IMR-90 (cell line): Measurements from ENCODE around the gene RIC8B. TPM values are rescaled to one million over a fixed set of nuclear protein-coding genes. Genes with fewer than 3 reads are reported as not detected.
A peak's percentile ranks its signal among the peaks of the same experiment; 100 is the strongest.

ENCODE experiments used
- ATAC-seq: fragments of 200-7000 bp; cut with Tn5 transposase; 2 replicates; pipeline ENCODE4 v1.9.1; 2020; ENCODE audit warnings: low read depth, mild to moderate bottlenecking, moderate library complexity
- BruUV-seq: library from RNA; stranded (reverse); fragments of 400-500 nt; replicated peaks from 2 replicates; lab custom pipeline; 2021; lab: Mats Ljungman, UMichigan
- CTCF ChIA-PET: fragments of 300-600 bp; formaldehyde crosslinking; extraction: SDS; loops from one replicate; lab custom pipeline; 2021; ENCODE audit warnings: antibody characterized with exemption; lab: Yijun Ruan, JAX
- POLR2A ChIA-PET: fragments of 300-600 bp; sonication (Branson Sonifier 250); formaldehyde crosslinking; loops from one replicate; lab custom pipeline; 2022; ENCODE audit warnings: antibody characterized with exemption; ENCODE audit not compliant: unreplicated experiment; lab: Charles Lee
- DNase-seq: peaks from one replicate; pipeline ENCODE4 v3.0.0; 2013
- H2AFZ ChIP-seq: replicated peaks from 2 replicates; pipeline ENCODE3; 2013; ENCODE audit warnings: low read length, mild to moderate bottlenecking; ENCODE audit not compliant: poor library complexity
- H2AK5ac ChIP-seq: 2 replicates; pipeline ENCODE4 v1.6.1; 2013; ENCODE audit warnings: low read depth, low read length, inconsistent platforms
- H2AK9ac ChIP-seq: replicated peaks from 2 replicates; pipeline ENCODE3; 2013; ENCODE audit warnings: mild to moderate bottlenecking, low read depth, low read length, moderate library complexity; ENCODE audit not compliant: poor library complexity
- H2BK120ac ChIP-seq: 2 replicates; pipeline ENCODE4 v1.6.1; 2013; ENCODE audit warnings: low read depth, low read length, inconsistent platforms
- H2BK15ac ChIP-seq: 3 replicates; pipeline ENCODE4 v1.6.1; 2013; ENCODE audit warnings: low read depth, low read length, inconsistent platforms
- H2BK20ac ChIP-seq: 2 replicates; pipeline ENCODE4 v1.6.1; 2013; ENCODE audit warnings: low read depth, mild to moderate bottlenecking, inconsistent platforms, low read length, moderate library complexity
- H2BK5ac ChIP-seq: 2 replicates; pipeline ENCODE4 v1.6.1; 2013; ENCODE audit warnings: mild to moderate bottlenecking, low read depth, low read length, inconsistent platforms; ENCODE audit not compliant: poor library complexity, severe bottlenecking
- H3K14ac ChIP-seq: replicated peaks from 2 replicates; pipeline ENCODE4 v1.6.1; 2013; ENCODE audit warnings: low read depth, low read length, inconsistent platforms
- H3K18ac ChIP-seq: 2 replicates; pipeline ENCODE4 v1.6.1; 2013; ENCODE audit warnings: low read depth, low read length, control low read depth
- H3K23ac ChIP-seq: 2 replicates; pipeline ENCODE4 v1.6.1; 2013; ENCODE audit warnings: low read depth, low read length, inconsistent platforms
- H3K27ac ChIP-seq: 2 replicates; pipeline ENCODE4 v1.5.1; 2013; ENCODE audit warnings: mild to moderate bottlenecking, control low read depth, low read length; ENCODE audit not compliant: insufficient read depth
- H3K27me3 ChIP-seq: 2 replicates; pipeline ENCODE4 v1.6.1; 2013; ENCODE audit warnings: low read length; ENCODE audit not compliant: control insufficient read depth, insufficient read depth
- H3K36me3 ChIP-seq: 2 replicates; pipeline ENCODE4 v1.6.1; 2013; ENCODE audit warnings: low read length, mixed read lengths; ENCODE audit not compliant: control insufficient read depth, insufficient read depth
- H3K4ac ChIP-seq: 2 replicates; pipeline ENCODE4 v1.6.1; 2013; ENCODE audit warnings: low read depth, low read length, inconsistent platforms
- H3K4me1 ChIP-seq: 2 replicates; pipeline ENCODE4 v1.6.1; 2013; ENCODE audit warnings: low read length, mixed read lengths; ENCODE audit not compliant: control insufficient read depth, insufficient read depth
- H3K4me2 ChIP-seq: 2 replicates; pipeline ENCODE4 v1.6.1; 2013; ENCODE audit warnings: low read depth, mild to moderate bottlenecking, control low read depth, low read length, moderate library complexity
- H3K4me3 ChIP-seq: 2 replicates; pipeline ENCODE4 v1.5.1; 2013; ENCODE audit warnings: low read depth, mild to moderate bottlenecking, control low read depth, low read length, moderate library complexity; ENCODE audit not compliant: insufficient read depth
- H3K56ac ChIP-seq: 2 replicates; pipeline ENCODE4 v1.6.1; 2013; ENCODE audit warnings: low read length, inconsistent platforms; ENCODE audit not compliant: insufficient read depth; ENCODE audit errors: extremely low read depth
- H3K79me1 ChIP-seq, 2 experiments: 2 replicates each; pipeline ENCODE4 v1.6.1; 2013; ENCODE audit warnings: low read length in 2 of 2, inconsistent platforms in 1 of 2, low read depth in 1 of 2
- H3K9ac ChIP-seq: 2 replicates; pipeline ENCODE4 v1.6.1; 2013; ENCODE audit warnings: low read depth, low read length, control low read depth
- H3K9me1 ChIP-seq: 2 replicates; pipeline ENCODE4 v1.6.1; 2013; ENCODE audit warnings: low read length, inconsistent platforms; ENCODE audit not compliant: insufficient read depth
- H3K9me3 ChIP-seq: 2 replicates; pipeline ENCODE4 v1.6.1; 2013; ENCODE audit warnings: low read length; ENCODE audit not compliant: control insufficient read depth, insufficient read depth
- H4K20me1 ChIP-seq: 2 replicates; pipeline ENCODE4 v1.6.1; 2013; ENCODE audit warnings: low read length, inconsistent platforms; ENCODE audit not compliant: insufficient read depth
- H4K5ac ChIP-seq: 2 replicates; pipeline ENCODE4 v1.6.1; 2013; ENCODE audit warnings: mild to moderate bottlenecking, low read depth, low read length, control low read depth
- H4K8ac ChIP-seq, 2 experiments: 2 replicates each; pipeline ENCODE4 v1.6.1; 2013; ENCODE audit warnings: low read depth in 2 of 2, low read length in 2 of 2, control low read depth in 1 of 2, inconsistent platforms in 1 of 2
- H4K91ac ChIP-seq: 2 replicates; pipeline ENCODE4 v1.6.1; 2013; ENCODE audit warnings: low read depth, low read length, inconsistent platforms; ENCODE audit not compliant: insufficient read depth
- BHLHE40 ChIP-seq: fragments of 150-350 bp; IDR thresholded peaks from 2 replicates; pipeline ENCODE4 v1.6.1; 2016; ENCODE audit warnings: mild to moderate bottlenecking, low read depth, low read length
- CEBPB ChIP-seq: IDR thresholded peaks from 2 replicates; pipeline ENCODE4 v1.6.1; 2012; ENCODE audit warnings: low read depth, low read length, improper control_type of control experiment
- CTCF ChIP-seq: conservative IDR thresholded peaks from 2 replicates; pipeline ENCODE4 v1.5.1; 2012; ENCODE audit warnings: mild to moderate bottlenecking, low read depth, low read length, improper control_type of control experiment
- FOS ChIP-seq: fragments of 150-350 bp; IDR thresholded peaks from 2 replicates; pipeline ENCODE4 v1.6.1; 2016; ENCODE audit warnings: low read depth, low read length
- NFE2L2 ChIP-seq: fragments of 150-350 bp; IDR thresholded peaks from 2 replicates; pipeline ENCODE4 v1.6.1; 2016; ENCODE audit warnings: low read depth, mild to moderate bottlenecking, low read length
- POLR2A ChIP-seq: IDR thresholded peaks from 2 replicates; pipeline ENCODE4 v1.6.1; 2012; ENCODE audit warnings: mild to moderate bottlenecking, low read depth, low read length
- RAD21 ChIP-seq: IDR thresholded peaks from 2 replicates; pipeline ENCODE4 v1.6.1; 2012; ENCODE audit warnings: low read length, improper control_type of control experiment
- RFX5 ChIP-seq: IDR thresholded peaks from 2 replicates; pipeline ENCODE4 v1.8.0; 2012; ENCODE audit warnings: low read depth, mild to moderate bottlenecking, low read length, moderate library complexity
- SMC3 ChIP-seq: fragments of 150-350 bp; IDR thresholded peaks from 2 replicates; pipeline ENCODE4 v1.6.1; 2016; ENCODE audit warnings: low read depth, mild to moderate bottlenecking, antibody characterized with exemption, low read length, moderate library complexity
- WGBS, 2 experiments: methylation state at CpG; one replicate each; pipeline versions ENCODE4 v1.1.5 to v1.1.7; 2013; ENCODE audit warnings: missing lambda C conversion rate in 2 of 2; ENCODE audit not compliant: insufficient read length in 1 of 2; ENCODE audit errors: extremely low coverage in 2 of 2; 5-methylcytosine and 5-hydroxymethylcytosine counted together
- dilution Hi-C: fragments of 300-500 bp; cut with HindIII; formaldehyde crosslinking; loops from one replicate; pipeline ENCODE4 v1.14.3; 2018; ENCODE audit warnings: low sequenced_read_pairs; ENCODE audit not compliant: unreplicated experiment
- in situ Hi-C: fragments of 300-500 bp; cut with MboI; formaldehyde crosslinking; loops from 3 replicates; pipeline ENCODE4 v1.14.3; 2019; ENCODE audit warnings: low sequenced_read_pairs, inconsistent platforms, mixed read lengths
- intact Hi-C: fragments of 100-400 bp; cut with micrococcal nuclease; formaldehyde crosslinking; loops from 2 replicates; pipeline ENCODE4 v1.10.0; 2022
- polyA plus RNA-seq, 3 experiments: library from polyadenylated mRNA; depleted of rRNA; stranded (reverse); fragments of >200 nt; gene quantifications; 2 replicates each; pipeline ENCODE4 v1.2.3, GENCODE V29; 2012; ENCODE audit warnings: low replicate concordance in 1 of 3
- total RNA-seq: library from RNA; depleted of rRNA; stranded (reverse); fragments of >200 nt; gene quantifications from 2 replicates; pipeline ENCODE4 v1.2.3, GENCODE V29; 2012

Gene RIC8B
- total and polyA plus RNA-seq, 2 of the 4 experiments (the other 2 are of a cell fraction), result 5.5 to 19.5 TPM

GRCh38 chr12:106794369-106794768 lies 19.9 kb downstream of the RIC8B start:
- peaks cover 0 to 4% of the 10 kb centered on the region in 2 experiments for H3K79me1 ChIP-seq
- no peak overlapping the region for H2AK9ac ChIP-seq
- no peak overlapping the region for H3K18ac ChIP-seq
- no peak overlapping the region for H3K14ac ChIP-seq
- no peaks in the 10 kb centered on the region for H3K9me3 ChIP-seq
- no peak overlapping the region for H3K4ac ChIP-seq
- no peak overlapping the region for H3K23ac ChIP-seq
- no peak overlapping the region for H2BK15ac ChIP-seq
- dilution Hi-C loops, result no loop called here
- H4K91ac ChIP-seq, result no peak overlapping the region
- H3K4me3 ChIP-seq, result no peak overlapping the region
- no peak for TF ChIP-seq RAD21
- TF ChIP-seq FOS, result 0 out of 2 replicates have a peak, but pooled peaks have one; percentile 37
- TF ChIP-seq POLR2A, result no peak
- no peak for TF ChIP-seq NFE2L2
- TF ChIP-seq CEBPB, result no peak
- TF ChIP-seq BHLHE40, result no peak
- TF ChIP-seq RFX5, result no peak
- TF ChIP-seq CTCF, result no peak
- no peak for TF ChIP-seq SMC3
- H3K36me3 ChIP-seq, result peaks cover 8% of the 10 kb centered on the region
- H4K8ac ChIP-seq, result no peak overlapping the region
- no peaks in the 10 kb centered on the region for H4K20me1 ChIP-seq
- intact Hi-C loops, result no loop called here
- no peaks in the 10 kb centered on the region for H3K27me3 ChIP-seq
- POLR2A ChIA-PET, result no interaction called here
- CTCF ChIA-PET, result no interaction called here
- ATAC-seq, result no peak
- WGBS, 2 experiments, result no CpG with 5 or more reads among the region's 1 CpG
- no peak overlapping the region for H3K4me2 ChIP-seq
- H4K5ac ChIP-seq, result no peak overlapping the region
- H2BK5ac ChIP-seq, result no peak overlapping the region
- no peak overlapping the region for H3K27ac ChIP-seq
- no peaks in the 10 kb centered on the region for H3K9me1 ChIP-seq
- no peak overlapping the region for H2AK5ac ChIP-seq
- DNase-seq, result peak; percentile 22
- no peak overlapping the region for H2BK20ac ChIP-seq
- no TSS peak for BruUV-seq
- in situ Hi-C loops, result no loop called here
- no peak overlapping the region for H2BK120ac ChIP-seq
- H3K4me1 ChIP-seq, result no peaks in the 10 kb centered on the region
- H2AFZ ChIP-seq, result no peak overlapping the region
- H3K9ac ChIP-seq, result no peak overlapping the region
- no peak overlapping the region for H3K56ac ChIP-seq
